Keratinocyte (primary cell): ENCODE data around the gene HOXA7. TPM values are rescaled to one million over a fixed set of nuclear protein-coding genes. Genes with fewer than 3 reads are reported as not detected.

Source experiments
- DNase-seq: peaks from one replicate; pipeline ENCODE4 v3.0.0-alpha.2; 2011; ENCODE audit warnings: low read depth, missing footprints, low spot score
- FAIRE-seq: peaks from 2 replicates; lab custom pipeline; 2011; peaks lifted over from hg19 to GRCh38; lab: Jason Lieb, UNC
- H2AFZ ChIP-seq: 2 replicates; pipeline ENCODE4 v1.6.0; 2012; ENCODE audit warnings: low read length, control low read depth, inconsistent platforms; ENCODE audit not compliant: control insufficient read depth
- H3K27ac ChIP-seq: 2 replicates; pipeline ENCODE4 v1.5.1; 2011; ENCODE audit warnings: low read length; ENCODE audit not compliant: control insufficient read depth, insufficient read depth
- H3K27me3 ChIP-seq: 3 replicates; pipeline ENCODE4 v1.6.0; 2011; ENCODE audit warnings: low read length; ENCODE audit not compliant: control insufficient read depth, insufficient read depth; ENCODE audit errors: extremely low read depth
- H3K36me3 ChIP-seq, 2 experiments: 2 replicates in 1 of 2; 3 replicates in 1 of 2; pipeline ENCODE4 v1.5.1; 2011; ENCODE audit warnings: low read length in 2 of 2, mild to moderate bottlenecking in 1 of 2; ENCODE audit not compliant: control insufficient read depth in 2 of 2, insufficient read depth in 2 of 2; ENCODE audit errors: extremely low read depth in 1 of 2
- H3K4me1 ChIP-seq: 3 replicates; pipeline ENCODE4 v1.5.1; 2011; ENCODE audit warnings: low read length; ENCODE audit not compliant: control insufficient read depth, insufficient read depth; ENCODE audit errors: extremely low read depth
- H3K4me2 ChIP-seq: 3 replicates; pipeline ENCODE4 v1.6.0; 2011; ENCODE audit warnings: low read depth, low read length; ENCODE audit not compliant: control insufficient read depth, insufficient read depth; ENCODE audit errors: extremely low read depth
- H3K4me3 ChIP-seq, 3 experiments: fragments of 200-600 bp in 1 of 3; sonication (generic) in 1 of 3; 2 replicates in 2 of 3; 3 replicates in 1 of 3; pipeline ENCODE4 v1.5.1; 2011 to 2016; ENCODE audit warnings: low read length in 3 of 3, mild to moderate bottlenecking in 3 of 3, control low read depth in 2 of 3, inconsistent platforms in 1 of 3, low read depth in 1 of 3, mixed read lengths in 1 of 3, mixed run types in 1 of 3, moderate library complexity in 1 of 3; ENCODE audit not compliant: control insufficient read depth in 2 of 3, insufficient read depth in 2 of 3; ENCODE audit errors: extremely low read depth in 1 of 3
- H3K79me2 ChIP-seq: 2 replicates; pipeline ENCODE4 v1.6.0; 2012; ENCODE audit warnings: low read length; ENCODE audit not compliant: control insufficient read depth, insufficient read depth
- H3K9ac ChIP-seq: 3 replicates; pipeline ENCODE4 v1.6.0; 2011; ENCODE audit warnings: low read length; ENCODE audit not compliant: control insufficient read depth, insufficient read depth; ENCODE audit errors: extremely low read depth
- H3K9me1 ChIP-seq: 3 replicates; pipeline ENCODE4 v1.6.0; 2011; ENCODE audit warnings: low read length; ENCODE audit not compliant: control insufficient read depth, insufficient read depth; ENCODE audit errors: extremely low read depth
- H3K9me3 ChIP-seq: 2 replicates; pipeline ENCODE4 v1.5.1; 2012; ENCODE audit warnings: low read depth, low read length; ENCODE audit not compliant: control insufficient read depth
- H4K20me1 ChIP-seq: 3 replicates; pipeline ENCODE4 v1.6.0; 2011; ENCODE audit warnings: low read length; ENCODE audit not compliant: control insufficient read depth, insufficient read depth; ENCODE audit errors: extremely low read depth
- EZH2 ChIP-seq: IDR thresholded peaks from one replicate; pipeline ENCODE4 v1.6.1; 2012; ENCODE audit warnings: inconsistent platforms, mild to moderate bottlenecking, low read length, moderate library complexity
- dilution Hi-C: fragments of 300-500 bp; cut with MboI; formaldehyde crosslinking; loops from one replicate; pipeline ENCODE4 v1.7.0; 2020; ENCODE audit warnings: low sequenced_read_pairs; ENCODE audit not compliant: extremely low pct_ligation_motif_present
- polyA plus RNA-seq, 5 experiments: library from polyadenylated mRNA; depleted of rRNA in 3 of 5; stranded (reverse) in 3 of 5; stranded (forward) in 1 of 5; unstranded in 1 of 5; fragments of >200 nt; gene quantifications; 1 replicate in 1 of 5; 2 replicates in 3 of 5; 3 replicates in 1 of 5; pipeline versions ENCODE4 v1.2.1 to v1.2.3, GENCODE V29; 2011 to 2012; ENCODE audit warnings: missing spikeins in 2 of 5, low read depth in 1 of 5, low replicate concordance in 1 of 5
- TF ChIP-seq, protein P1 (sequence below), 3 experiments: IDR thresholded peaks in 1 of 3; conservative IDR thresholded peaks in 1 of 3; optimal IDR thresholded peaks in 1 of 3; 2 replicates in 2 of 3; 3 replicates in 1 of 3; pipeline versions ENCODE3 to v1.5.1; 2011; ENCODE audit warnings: low read length in 3 of 3, mild to moderate bottlenecking in 3 of 3, moderate library complexity in 2 of 3, control low read depth in 1 of 3, inconsistent platforms in 1 of 3; ENCODE audit not compliant: insufficient read depth in 2 of 3; ENCODE audit errors: extremely low read depth in 1 of 3

HOXA7 gene
- polyA plus RNA-seq, 1 donor (not counting 4 experiments of a cell fraction or from before 2014, with no cell fraction given) = 8.1 TPM

DNA sequence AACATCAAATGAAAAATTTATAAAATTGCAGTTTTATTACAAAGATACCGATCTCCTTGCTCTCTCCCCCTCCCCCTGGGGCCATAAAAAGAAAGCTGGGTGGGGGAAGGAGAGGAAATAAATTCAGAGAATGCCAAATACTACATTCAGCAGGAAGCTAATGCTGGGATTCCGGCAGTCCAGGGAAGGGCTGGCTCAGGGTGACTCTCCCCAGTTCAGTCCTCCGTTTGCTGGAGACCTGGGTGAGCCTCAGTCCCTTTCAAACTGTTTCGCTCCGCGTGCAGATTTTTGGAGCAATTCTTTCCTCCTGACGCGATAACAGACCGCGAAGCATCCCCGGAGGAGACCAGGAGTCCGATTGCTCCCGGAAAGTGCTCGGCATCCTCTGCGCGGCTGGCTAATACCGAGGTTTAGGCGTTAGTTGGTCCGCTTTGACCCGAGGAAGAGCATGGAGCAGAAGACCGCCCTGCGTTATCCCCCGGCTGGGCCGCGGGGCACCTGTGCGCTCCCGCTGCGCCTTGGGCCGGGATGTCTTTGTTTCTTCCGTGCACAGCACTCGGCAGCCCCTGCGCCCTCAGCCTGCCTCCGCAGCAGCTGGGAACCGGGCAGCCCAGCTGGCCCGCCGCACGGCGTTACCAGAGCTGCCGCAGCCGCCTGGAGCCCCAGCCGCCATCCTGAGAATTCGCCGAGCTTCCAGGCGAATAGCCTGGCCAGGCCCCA, 50.1 kb downstream of the HOXA7 start:
- Histone ChIP-seq H3K27me3 (no peaks in the 10 kb centered on the region), H3K9me1 (no peaks in the 10 kb centered on the region), H3K4me2 (peak overlapping the region; percentile 76), H3K36me3 (peaks cover 0 to 1% of the 10 kb centered on the region in 2 experiments), H3K27ac (peak overlapping the region; percentile 59), H3K9me3 (no peaks in the 10 kb centered on the region), H4K20me1 (no peaks in the 10 kb centered on the region), H3K4me3 (peak overlapping the region in 2 of 3 experiments; percentile 39 to 46), H2AFZ (no peak overlapping the region), H3K4me1 (peaks cover 37% of the 10 kb centered on the region), H3K9ac (peak overlapping the region; percentile 67), H3K79me2 (peaks cover 16% of the 10 kb centered on the region)
- TF ChIP-seq, protein P1, sequence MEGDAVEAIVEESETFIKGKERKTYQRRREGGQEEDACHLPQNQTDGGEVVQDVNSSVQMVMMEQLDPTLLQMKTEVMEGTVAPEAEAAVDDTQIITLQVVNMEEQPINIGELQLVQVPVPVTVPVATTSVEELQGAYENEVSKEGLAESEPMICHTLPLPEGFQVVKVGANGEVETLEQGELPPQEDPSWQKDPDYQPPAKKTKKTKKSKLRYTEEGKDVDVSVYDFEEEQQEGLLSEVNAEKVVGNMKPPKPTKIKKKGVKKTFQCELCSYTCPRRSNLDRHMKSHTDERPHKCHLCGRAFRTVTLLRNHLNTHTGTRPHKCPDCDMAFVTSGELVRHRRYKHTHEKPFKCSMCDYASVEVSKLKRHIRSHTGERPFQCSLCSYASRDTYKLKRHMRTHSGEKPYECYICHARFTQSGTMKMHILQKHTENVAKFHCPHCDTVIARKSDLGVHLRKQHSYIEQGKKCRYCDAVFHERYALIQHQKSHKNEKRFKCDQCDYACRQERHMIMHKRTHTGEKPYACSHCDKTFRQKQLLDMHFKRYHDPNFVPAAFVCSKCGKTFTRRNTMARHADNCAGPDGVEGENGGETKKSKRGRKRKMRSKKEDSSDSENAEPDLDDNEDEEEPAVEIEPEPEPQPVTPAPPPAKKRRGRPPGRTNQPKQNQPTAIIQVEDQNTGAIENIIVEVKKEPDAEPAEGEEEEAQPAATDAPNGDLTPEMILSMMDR (optimal IDR thresholded peaks at IDR 0.05 in 1 of 3, IDR thresholded peaks at IDR 0.05 in 1 of 3, conservative IDR thresholded peaks at IDR 0.05 in 1 of 3; ENCODE audit: extremely low read depth in 1 of 3, insufficient read depth in 2 of 3, low read length in 3 of 3) = no peak
- TF ChIP-seq EZH2 = no peak
- dilution Hi-C loops = no loop called here
- no peak for FAIRE-seq
- DNase-seq = no peak

DNA sequence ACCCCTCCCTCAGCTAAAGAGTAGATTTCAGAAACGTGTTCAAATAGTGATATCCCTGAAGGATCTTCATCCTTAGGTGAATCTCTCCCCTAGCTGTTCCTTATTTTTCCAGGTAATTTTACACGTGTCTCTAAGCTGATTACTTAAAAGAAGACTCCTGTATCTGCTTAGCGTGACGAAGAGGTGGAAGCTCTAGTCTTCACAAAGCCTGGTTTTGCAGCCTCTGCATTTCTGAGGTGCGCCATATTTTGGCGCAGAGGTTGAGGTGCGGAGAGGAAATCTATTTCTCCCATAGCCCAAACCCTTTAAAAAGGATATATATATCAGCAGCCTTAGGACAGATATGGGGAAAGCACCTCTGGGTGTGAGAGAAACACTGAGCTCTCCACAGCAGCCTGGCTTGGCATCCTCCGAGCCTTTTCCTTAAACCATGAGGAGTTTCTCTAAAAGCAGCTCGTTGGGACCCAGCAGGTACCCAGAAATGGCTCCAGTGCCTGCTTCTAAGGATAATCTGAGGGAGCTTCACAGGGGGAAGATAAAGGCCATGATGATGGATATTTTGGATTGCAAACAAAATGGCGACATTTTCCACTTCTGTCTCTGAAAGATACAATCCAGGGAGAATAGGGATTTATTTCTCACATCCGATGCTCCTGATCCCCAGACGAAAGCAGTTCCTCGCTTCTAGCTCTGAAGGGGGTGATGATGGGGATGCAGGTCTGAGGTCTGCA, 51.0 kb downstream of the HOXA7 start:
- Histone ChIP-seq H3K79me2 (peaks cover 24% of the 10 kb centered on the region), H3K4me3 (no peak overlapping the region), H4K20me1 (no peaks in the 10 kb centered on the region), H3K27ac (peak overlapping the region; percentile 2), H3K9ac (peak overlapping the region; percentile 24), H3K9me1 (no peaks in the 10 kb centered on the region), H2AFZ (no peak overlapping the region), H3K36me3 (peaks cover 0 to 10% of the 10 kb centered on the region in 2 experiments), H3K4me2 (peak overlapping the region; percentile 76), H3K27me3 (no peaks in the 10 kb centered on the region), H3K9me3 (no peaks in the 10 kb centered on the region), H3K4me1 (peaks cover 38% of the 10 kb centered on the region)
- no peak for FAIRE-seq
- dilution Hi-C loops = no loop called here
- TF ChIP-seq, protein P1 (optimal IDR thresholded peaks at IDR 0.05 in 1 of 3, IDR thresholded peaks at IDR 0.05 in 1 of 3, conservative IDR thresholded peaks at IDR 0.05 in 1 of 3; ENCODE audit: extremely low read depth in 1 of 3, insufficient read depth in 2 of 3, low read length in 3 of 3) = no peak
- no peak for TF ChIP-seq EZH2
- no peak for DNase-seq
